C4-2B (cell line): ENCODE data around the gene KCTD5.

Source experiments
- CTCF ChIP-seq: fragments of 450-650 bp; conservative IDR thresholded peaks from 2 replicates; pipeline ENCODE4 v1.5.1; 2017; ENCODE audit warnings: mild to moderate bottlenecking
- ZFX ChIP-seq: fragments of 450-650 bp; IDR thresholded peaks from 2 replicates; pipeline ENCODE4 v1.6.1; 2017

GRCh38 chr16:2712063-2712441 is 29.7 kb downstream of the KCTD5 start:
- TF ChIP-seq CTCF (no peak), ZFX (no peak)
